Activated T-helper 2 cell treated with anti-CD3 and anti-CD28 coated beads, Interferon-gamma antibody, Interleukin-2, Interleukin-4, amounts not matched to agents 10 μg/mL and 5 μg/mL and 100 μg/mL, durations not matched to agents 14 hours and 24 hours and 36 hours (primary cell): ENCODE data around the gene GRM8. TPM values are rescaled to one million over a fixed set of nuclear protein-coding genes. Genes with fewer than 3 reads are reported as not detected.
"Not testable (repeated sequence)": the region's sequence is repeated elsewhere in the genome, so short reads cannot be mapped to it uniquely, and the experiment has no call there.

Experiments used
- DNase-seq: peaks from one replicate; pipeline ENCODE4 v3.0.0; 2021; ENCODE audit warnings: low spot score
- H3K27ac Mint-ChIP-seq: one replicate; pipeline ENCODE4 v1.8.0; 2021; ENCODE audit warnings: mixed read lengths
- H3K27me3 Mint-ChIP-seq: one replicate; pipeline ENCODE4 v1.8.0; 2021; ENCODE audit warnings: low read depth, mixed read lengths
- H3K36me3 Mint-ChIP-seq: one replicate; pipeline ENCODE4 v1.8.0; 2021; ENCODE audit warnings: low read depth, mixed read lengths
- H3K4me1 Mint-ChIP-seq: one replicate; pipeline ENCODE4 v1.8.0; 2021; ENCODE audit warnings: low read depth, mixed read lengths
- H3K4me3 Mint-ChIP-seq: one replicate; pipeline ENCODE4 v1.8.0; 2021; ENCODE audit warnings: low read depth, mild to moderate bottlenecking, moderate library complexity, mixed read lengths
- H3K9me3 Mint-ChIP-seq: one replicate; pipeline ENCODE4 v1.8.0; 2021; ENCODE audit warnings: mixed read lengths
- intact Hi-C: fragments of 100-400 bp; cut with micrococcal nuclease; formaldehyde crosslinking; loops from one replicate; pipeline ENCODE4 v1.15.1; 2023
- total RNA-seq: library from RNA; stranded (reverse); gene quantifications from 2 replicates; pipeline ENCODE4 v1.2.3, GENCODE V29; 2022

Gene GRM8
- total RNA-seq, 1 donor from 2014 or later = not detected

- intact Hi-C loops, H3K9me3 Mint-ChIP-seq, H3K36me3 Mint-ChIP-seq, H3K27me3 Mint-ChIP-seq, H3K27ac Mint-ChIP-seq, H3K4me3 Mint-ChIP-seq, H3K4me1 Mint-ChIP-seq, DNase-seq: not testable (repeated sequence)
Measured at GRCh38 chr7:126907657-126908056, 345.1 kb downstream of the GRM8 start.

GRCh38 chr7:126905255-126905654 is 347.5 kb downstream of the GRM8 start:
- H3K4me1 Mint-ChIP-seq, intact Hi-C loops, H3K4me3 Mint-ChIP-seq: not testable (repeated sequence)

GRCh38 chr7:126901041-126901765 is 351.5 kb downstream of the GRM8 start:
- not testable (repeated sequence) for H3K27me3 Mint-ChIP-seq, H3K9me3 Mint-ChIP-seq, H3K4me1 Mint-ChIP-seq, H3K36me3 Mint-ChIP-seq, DNase-seq, H3K27ac Mint-ChIP-seq, H3K4me3 Mint-ChIP-seq
- intact Hi-C loops = loop anchor here (5.0 kb wide), 1 partner anchor 99 kb away; no protein-coding TSS in a partner anchor

More at GRCh38 chr7:126905255-126905654, 347.5 kb downstream of the GRM8 start:
- DNase-seq, H3K36me3 Mint-ChIP-seq, H3K9me3 Mint-ChIP-seq, H3K27ac Mint-ChIP-seq, H3K27me3 Mint-ChIP-seq: not testable (repeated sequence)

GRCh38 chr7:126887980-126888379 is 364.8 kb downstream of the GRM8 start:
- intact Hi-C loops, H3K36me3 Mint-ChIP-seq: not testable (repeated sequence)

GRCh38 chr7:126887560-126887959 is 365.2 kb downstream of the GRM8 start:
- intact Hi-C loops, H3K9me3 Mint-ChIP-seq, H3K27ac Mint-ChIP-seq, DNase-seq, H3K4me3 Mint-ChIP-seq, H3K4me1 Mint-ChIP-seq, H3K27me3 Mint-ChIP-seq, H3K36me3 Mint-ChIP-seq: not testable (repeated sequence)

More at GRCh38 chr7:126887980-126888379, 364.8 kb downstream of the GRM8 start:
- H3K27me3 Mint-ChIP-seq, DNase-seq, H3K4me1 Mint-ChIP-seq, H3K9me3 Mint-ChIP-seq, H3K4me3 Mint-ChIP-seq, H3K27ac Mint-ChIP-seq: not testable (repeated sequence)

- intact Hi-C loops, H3K4me3 Mint-ChIP-seq, DNase-seq, H3K27me3 Mint-ChIP-seq, H3K27ac Mint-ChIP-seq, H3K9me3 Mint-ChIP-seq, H3K4me1 Mint-ChIP-seq, H3K36me3 Mint-ChIP-seq: not testable (repeated sequence)
Measured at GRCh38 chr7:126882730-126883129, 370.0 kb downstream of the GRM8 start.

- H3K4me1 Mint-ChIP-seq, H3K9me3 Mint-ChIP-seq, H3K36me3 Mint-ChIP-seq, DNase-seq, H3K4me3 Mint-ChIP-seq, intact Hi-C loops, H3K27me3 Mint-ChIP-seq, H3K27ac Mint-ChIP-seq: not testable (repeated sequence)
Measured at GRCh38 chr7:126881908-126882307, 370.8 kb downstream of the GRM8 start.

- H3K27ac Mint-ChIP-seq = no peak overlapping the region
- H3K9me3 Mint-ChIP-seq = no peaks in the 10 kb centered on the region
- DNase-seq = no peak
- intact Hi-C loops = no loop called here
- H3K27me3 Mint-ChIP-seq = no peaks in the 10 kb centered on the region
- no peaks in the 10 kb centered on the region for H3K4me1 Mint-ChIP-seq
- no peak overlapping the region for H3K4me3 Mint-ChIP-seq
- H3K36me3 Mint-ChIP-seq = no peaks in the 10 kb centered on the region
Measured at GRCh38 chr7:126881315-126881714, 371.4 kb downstream of the GRM8 start.

- H3K27me3 Mint-ChIP-seq, intact Hi-C loops, H3K4me3 Mint-ChIP-seq, H3K36me3 Mint-ChIP-seq, DNase-seq, H3K4me1 Mint-ChIP-seq, H3K9me3 Mint-ChIP-seq, H3K27ac Mint-ChIP-seq: not testable (repeated sequence)
Measured at GRCh38 chr7:126876536-126876935, 376.2 kb downstream of the GRM8 start.

- Mint-ChIP-seq H3K36me3 (no peaks in the 10 kb centered on the region), H3K27me3 (no peaks in the 10 kb centered on the region), H3K4me3 (no peak overlapping the region), H3K4me1 (no peaks in the 10 kb centered on the region), H3K9me3 (no peaks in the 10 kb centered on the region), H3K27ac (no peak overlapping the region)
- DNase-seq = no peak
- intact Hi-C loops = no loop called here
Measured at GRCh38 chr7:126856691-126857291, 395.9 kb downstream of the GRM8 start.

- DNase-seq = no peak
- Mint-ChIP-seq H3K27me3 (no peaks in the 10 kb centered on the region), H3K36me3 (no peaks in the 10 kb centered on the region), H3K9me3 (no peaks in the 10 kb centered on the region), H3K27ac (no peak overlapping the region), H3K4me3 (no peak overlapping the region), H3K4me1 (no peaks in the 10 kb centered on the region)
- intact Hi-C loops = no loop called here
Measured at GRCh38 chr7:126845331-126845730, 407.4 kb downstream of the GRM8 start.

- no peak for DNase-seq
- Mint-ChIP-seq H3K27ac (no peak overlapping the region), H3K27me3 (no peaks in the 10 kb centered on the region), H3K36me3 (no peaks in the 10 kb centered on the region), H3K4me3 (no peak overlapping the region), H3K9me3 (no peaks in the 10 kb centered on the region), H3K4me1 (no peaks in the 10 kb centered on the region)
- intact Hi-C loops = no loop called here
Measured at GRCh38 chr7:126843883-126844282, 408.9 kb downstream of the GRM8 start.

- no peaks in the 10 kb centered on the region for H3K4me1 Mint-ChIP-seq
- no peaks in the 10 kb centered on the region for H3K27me3 Mint-ChIP-seq
- H3K4me3 Mint-ChIP-seq = no peak overlapping the region
- intact Hi-C loops = no loop called here
- H3K27ac Mint-ChIP-seq = no peak overlapping the region
- DNase-seq = no peak
- no peaks in the 10 kb centered on the region for H3K36me3 Mint-ChIP-seq
- no peaks in the 10 kb centered on the region for H3K9me3 Mint-ChIP-seq
Measured at GRCh38 chr7:126843336-126843735, 409.4 kb downstream of the GRM8 start.
